HG02884 (cell line): ENCODE measurements around the gene CYP27B1.

Experiments
- ATAC-seq: cut with Tn5 transposase; IDR thresholded peaks from one replicate; pipeline ENCODE4 v1.9.1; 2021; ENCODE audit warnings: mild to moderate bottlenecking, moderate library complexity; ENCODE audit not compliant: unreplicated experiment

CYP27B1 gene

DNA sequence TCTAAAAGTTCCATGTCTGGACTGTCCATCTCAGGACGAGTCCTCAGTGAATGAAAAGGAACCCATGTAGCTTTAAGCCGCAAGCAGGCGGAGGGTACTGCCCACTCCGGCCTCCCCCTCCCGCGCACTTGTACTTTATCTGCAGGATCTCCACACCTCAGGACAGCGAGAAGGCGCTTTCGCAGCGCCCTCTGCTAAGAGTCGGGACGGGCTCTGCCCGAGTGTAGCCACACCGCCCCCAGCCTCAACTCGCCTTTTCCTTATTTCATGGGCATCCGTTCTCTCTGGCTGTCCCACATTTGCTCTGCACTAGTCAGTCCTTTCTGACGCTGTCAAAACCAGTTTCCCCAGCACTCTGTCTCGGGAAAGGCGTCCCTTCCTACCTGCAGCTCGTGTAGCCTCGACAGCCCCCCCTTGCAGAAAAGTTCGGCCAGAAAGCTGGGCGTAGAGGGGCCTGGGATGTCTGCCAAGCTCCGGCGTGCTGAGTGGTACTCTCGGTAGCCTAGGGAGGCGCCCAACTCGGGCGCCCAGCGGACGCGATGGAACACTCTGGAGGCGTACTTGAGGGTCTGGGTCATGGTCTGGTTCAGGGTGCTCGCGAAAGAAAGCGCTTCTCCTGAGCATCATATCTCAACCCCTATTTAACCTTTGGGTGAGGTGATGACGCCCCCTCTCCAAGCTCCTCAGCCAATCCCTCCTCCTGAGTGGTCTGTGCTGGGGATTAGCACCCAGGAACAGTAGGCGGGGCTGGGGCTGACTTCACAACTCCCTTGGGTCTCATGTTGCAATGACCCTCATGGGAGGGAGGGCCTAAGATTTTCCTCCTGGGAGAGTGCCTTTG, at the start of gene CYP27B1:
Gene CYP27B1 (minus strand): TSS at position 615 of the 841 bp plus-strand sequence. CDS start 37 bp downstream, at position 578.
- ATAC-seq, result no peak

GRCh38 chr12:57816001-57816854, 49.4 kb upstream of the CYP27B1 start:
- no peak for ATAC-seq

DNA sequence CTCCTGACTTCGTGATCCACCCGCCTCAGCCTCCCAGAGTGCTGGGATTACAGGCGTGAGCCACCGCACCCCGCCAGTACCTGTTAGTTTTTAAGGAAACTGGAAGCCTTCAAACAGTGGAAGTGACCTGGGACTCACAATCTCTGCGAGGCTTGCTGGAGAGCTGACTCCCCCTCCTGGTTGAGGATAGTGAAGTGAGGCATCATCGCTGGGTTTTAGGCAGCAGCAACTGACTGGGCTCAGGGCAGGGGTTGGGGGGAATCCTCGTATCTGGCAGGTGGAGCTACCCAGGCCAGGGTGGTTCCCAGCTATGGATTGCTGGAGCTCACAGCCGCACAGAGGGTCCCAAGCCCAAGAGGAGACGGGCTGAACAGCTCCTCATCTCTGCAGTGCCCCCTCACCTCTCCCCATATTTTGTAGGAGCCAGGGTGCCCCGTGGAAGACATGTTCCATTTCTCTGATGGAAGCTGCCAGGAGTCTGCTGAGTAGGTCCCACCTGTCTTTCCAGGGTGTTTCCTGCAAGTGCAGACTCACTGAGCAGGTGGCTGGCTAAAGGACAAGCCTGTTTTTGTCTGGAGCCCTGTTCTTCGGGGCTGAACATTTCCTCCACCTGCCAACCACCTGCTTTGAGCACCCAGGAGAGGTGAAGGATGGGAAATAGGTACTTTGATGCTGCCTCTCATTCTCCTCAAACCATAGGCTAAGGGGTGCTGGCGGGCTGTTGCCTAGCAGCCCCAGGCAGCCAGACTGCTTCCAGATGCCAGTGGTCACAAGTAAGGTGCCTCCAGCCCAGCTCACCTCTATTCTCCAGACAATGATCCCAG, 48.5 kb upstream of the CYP27B1 start:
- no peak for ATAC-seq

- no peak for ATAC-seq
Measured at GRCh38 chr12:57813971-57814772, 47.3 kb upstream of the CYP27B1 start.

DNA sequence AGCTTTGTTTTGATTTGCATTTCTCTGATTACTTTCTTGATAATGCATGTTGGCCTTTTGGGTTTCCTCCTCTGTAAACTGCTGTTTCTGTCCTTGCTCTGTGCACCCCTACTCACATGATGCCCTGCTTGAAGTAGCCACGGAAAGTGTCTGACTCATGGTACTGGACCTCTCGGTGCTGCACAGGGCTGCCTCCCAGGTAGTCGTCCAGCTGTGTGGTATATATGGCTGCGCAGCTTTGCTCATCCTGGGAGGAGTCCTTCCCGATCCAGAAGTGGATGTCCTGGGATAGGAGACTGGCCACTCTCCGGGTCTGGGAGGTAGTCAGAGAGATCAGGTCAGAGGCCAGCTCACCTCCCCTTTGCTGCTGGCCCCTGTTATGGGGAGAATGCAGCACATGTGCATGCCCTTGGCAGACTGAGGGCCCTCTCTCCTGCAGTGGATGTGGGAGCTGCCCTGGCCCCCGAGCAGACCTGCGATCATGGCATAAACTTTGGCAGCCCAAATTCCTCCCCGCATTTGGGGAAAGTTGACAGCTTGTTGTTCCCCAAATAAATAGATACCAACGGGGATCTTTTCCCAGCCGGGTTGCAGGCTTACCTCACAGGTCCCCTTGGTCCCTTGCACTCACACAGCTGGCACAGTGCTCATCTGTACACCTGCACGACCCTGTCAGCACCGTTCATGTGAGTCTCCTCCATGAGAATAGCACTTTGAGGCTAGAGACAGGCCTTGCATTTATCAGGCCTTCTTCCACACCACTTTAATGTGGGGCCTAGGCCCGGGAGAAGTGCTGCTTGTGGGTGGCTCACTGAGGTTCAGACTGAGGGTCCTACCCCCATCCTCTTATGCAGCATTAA, 46.5 kb upstream of the CYP27B1 start:
- no peak for ATAC-seq

- ATAC-seq, result no peak
Measured at GRCh38 chr12:57811028-57811755, 44.3 kb upstream of the CYP27B1 start.

DNA sequence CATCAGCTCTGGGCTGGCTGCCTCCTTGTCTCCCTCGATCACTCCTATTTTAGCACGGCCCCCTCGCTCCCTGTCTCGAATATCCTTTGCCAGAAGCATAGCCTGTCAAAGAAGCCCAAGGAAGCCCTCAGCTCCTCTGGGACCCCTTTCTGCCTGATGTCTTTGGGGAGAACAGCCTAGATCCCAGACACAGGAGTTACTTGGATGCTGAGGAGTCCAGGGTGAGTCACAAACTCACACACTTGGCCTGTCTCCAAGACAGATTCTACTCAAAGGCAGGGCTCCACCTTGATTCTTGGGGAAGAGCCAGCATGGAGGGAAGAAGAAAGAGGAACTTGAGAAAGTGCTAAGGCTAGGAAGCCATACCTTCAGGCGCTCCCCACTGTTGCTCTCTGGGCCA, 43.6 kb upstream of the CYP27B1 start:
- ATAC-seq, result no peak

GRCh38 chr12:57809425-57809824, 42.5 kb upstream of the CYP27B1 start:
- ATAC-seq, result no peak

DNA sequence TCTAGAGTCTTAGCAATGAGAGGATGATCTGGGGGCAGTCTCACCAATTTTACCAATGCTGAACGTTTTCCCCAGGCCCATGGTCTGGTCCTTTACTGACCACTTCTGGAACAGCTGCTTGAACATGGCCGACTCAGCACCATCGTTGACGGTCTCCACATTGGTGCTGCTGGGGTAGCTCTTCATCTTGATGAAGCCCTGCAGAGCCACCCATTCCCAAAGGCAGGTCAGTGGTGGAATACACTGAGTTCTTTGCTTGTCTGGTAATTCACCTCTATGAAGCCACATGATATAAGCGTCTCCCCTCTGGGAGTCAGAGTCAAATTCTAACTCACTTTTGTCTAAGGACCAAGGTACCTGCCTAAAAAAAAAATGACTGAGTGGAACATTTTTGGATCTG, 41.5 kb upstream of the CYP27B1 start:
- ATAC-seq, result no peak

- no peak for ATAC-seq
Measured at GRCh38 chr12:57807285-57807684, 40.4 kb upstream of the CYP27B1 start.

- ATAC-seq, result no peak
Measured at GRCh38 chr12:57806677-57807076, 39.8 kb upstream of the CYP27B1 start.

DNA sequence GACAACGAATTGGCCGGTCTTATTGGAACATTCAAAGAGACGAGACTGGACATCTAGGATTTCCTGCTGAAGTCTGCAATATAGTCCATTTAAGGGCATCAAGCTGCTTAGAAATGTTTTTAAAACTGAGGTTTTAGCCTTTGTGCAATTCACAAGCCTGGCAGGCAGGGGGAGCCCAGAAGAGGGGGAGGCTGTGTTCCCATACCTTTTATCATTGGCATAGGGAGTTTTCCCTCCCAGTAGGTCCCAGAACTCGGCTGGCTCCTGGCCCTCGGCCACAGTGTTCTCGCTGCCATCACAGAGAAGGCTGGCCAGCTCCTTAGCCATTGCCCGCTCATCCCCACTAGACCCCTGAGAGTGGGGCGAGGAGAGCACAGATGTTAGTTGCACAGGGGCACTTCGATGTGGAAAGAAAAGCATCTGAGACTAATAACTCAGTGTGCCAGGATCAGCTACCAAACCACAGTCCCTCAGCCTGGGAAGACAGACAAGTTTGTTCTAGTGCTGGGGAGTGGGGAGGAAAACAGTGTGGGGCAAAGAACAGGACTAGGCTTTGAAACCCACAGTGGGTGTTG, 36.5 kb upstream of the CYP27B1 start:
- no peak for ATAC-seq

GRCh38 chr12:57802607-57803006, 35.7 kb upstream of the CYP27B1 start:
- ATAC-seq, result no peak

GRCh38 chr12:57800965-57801364, 34.1 kb upstream of the CYP27B1 start:
- no peak for ATAC-seq

GRCh38 chr12:57797933-57798332, 31.1 kb upstream of the CYP27B1 start:
- no peak for ATAC-seq

GRCh38 chr12:57796996-57797395, 30.1 kb upstream of the CYP27B1 start:
- no peak for ATAC-seq

- no peak for ATAC-seq
Measured at GRCh38 chr12:57795354-57795753, 28.5 kb upstream of the CYP27B1 start.

- no peak for ATAC-seq
Measured at GRCh38 chr12:57793920-57794319, 27.0 kb upstream of the CYP27B1 start.
